HEK293 (cell line): ENCODE measurements around the gene SSH3.

Experiments
- CTCF ChIP-seq: fragments of 450-650 bp; formaldehyde crosslinking; IDR thresholded peaks from 2 replicates; pipeline ENCODE4 v1.5.1; 2016; ENCODE audit warnings: missing biosample characterization, missing genetic modification characterization
- PATZ1 ChIP-seq: fragments of 450-650 bp; formaldehyde crosslinking; IDR thresholded peaks from 2 replicates; pipeline ENCODE4 v1.5.1; 2016; ENCODE audit warnings: missing biosample characterization, missing genetic modification characterization
- ZFP37 ChIP-seq: fragments of 450-650 bp; formaldehyde crosslinking; IDR thresholded peaks from 2 replicates; pipeline ENCODE4 v1.5.1; 2016; ENCODE audit warnings: missing biosample characterization, missing genetic modification characterization
- ZNF473 ChIP-seq: fragments of 450-650 bp; formaldehyde crosslinking; IDR thresholded peaks from 2 replicates; pipeline ENCODE4 v1.5.1; 2017; ENCODE audit warnings: missing biosample characterization, missing genetic modification characterization
- TF ChIP-seq, protein P1 (sequence below): fragments of 450-650 bp; formaldehyde crosslinking; optimal IDR thresholded peaks from 2 replicates; pipeline ENCODE3; 2016; ENCODE audit warnings: missing biosample characterization, mild to moderate bottlenecking, missing genetic modification characterization

GRCh38 chr11:67253872-67254624 is 49.3 kb upstream of the SSH3 start:
- TF ChIP-seq, protein P1, sequence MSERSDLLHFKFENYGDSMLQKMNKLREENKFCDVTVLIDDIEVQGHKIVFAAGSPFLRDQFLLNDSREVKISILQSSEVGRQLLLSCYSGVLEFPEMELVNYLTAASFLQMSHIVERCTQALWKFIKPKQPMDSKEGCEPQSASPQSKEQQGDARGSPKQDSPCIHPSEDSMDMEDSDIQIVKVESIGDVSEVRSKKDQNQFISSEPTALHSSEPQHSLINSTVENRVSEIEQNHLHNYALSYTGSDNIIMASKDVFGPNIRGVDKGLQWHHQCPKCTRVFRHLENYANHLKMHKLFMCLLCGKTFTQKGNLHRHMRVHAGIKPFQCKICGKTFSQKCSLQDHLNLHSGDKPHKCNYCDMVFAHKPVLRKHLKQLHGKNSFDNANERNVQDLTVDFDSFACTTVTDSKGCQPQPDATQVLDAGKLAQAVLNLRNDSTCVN (tag by site-specific recombination) = no peak
- TF ChIP-seq PATZ1 (tag by site-specific recombination) = no peak
- no peak for TF ChIP-seq CTCF (tag by site-specific recombination)
- no peak for TF ChIP-seq ZFP37 (tag by site-specific recombination)
- TF ChIP-seq ZNF473 (tag by site-specific recombination) = no peak
